CD4-positive, alpha-beta T cell treated with Interferon gamma for 1 hour (primary cell): ENCODE data around the gene SH3GL3.

Experiments used
- DNase-seq: peaks from one replicate; pipeline ENCODE4 v3.0.0-alpha.2; 2020

The SH3GL3 gene

GRCh38 chr15:83626171-83626802 is 179.1 kb downstream of the SH3GL3 start:
- no peak for DNase-seq

DNA sequence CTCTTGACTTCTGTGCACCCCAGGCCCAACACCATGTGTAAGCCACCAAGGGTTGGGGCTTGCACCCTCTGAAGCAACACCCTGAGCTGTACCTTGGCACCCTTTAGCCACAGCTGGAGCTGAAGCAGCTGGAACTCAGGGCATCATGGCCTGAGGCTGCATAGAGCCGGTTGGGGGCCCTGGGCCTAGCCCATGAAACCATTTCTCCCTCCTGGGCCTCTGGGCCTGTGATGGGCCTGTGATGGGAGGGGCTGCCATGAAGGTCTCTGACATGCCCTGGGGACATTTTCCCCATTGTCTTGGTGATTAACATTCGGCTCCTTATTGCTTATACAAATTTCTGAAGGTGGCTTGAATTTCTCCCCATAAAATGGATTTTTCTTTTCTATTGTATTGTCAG is 184.4 kb downstream of the SH3GL3 start:
- DNase-seq = no peak

DNA sequence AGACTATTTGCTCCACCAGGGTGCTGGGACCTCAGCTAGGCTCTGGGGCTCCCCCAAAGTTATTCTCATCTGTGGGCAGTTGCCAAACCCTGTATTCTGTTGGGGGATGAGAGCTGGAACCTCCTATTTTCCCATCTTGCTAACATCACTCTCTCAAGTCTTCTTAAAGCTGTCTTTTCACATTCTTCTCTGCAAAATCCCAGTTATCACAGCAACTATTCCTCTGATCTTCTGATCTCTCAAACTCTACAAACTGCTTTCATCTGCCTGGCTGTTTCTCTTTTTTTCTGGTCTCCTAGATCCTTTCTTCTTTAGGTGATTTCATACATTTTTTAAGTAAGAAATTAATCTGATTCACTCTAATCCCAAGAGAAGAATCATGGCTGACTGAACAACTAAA is 196.1 kb downstream of the SH3GL3 start:
- no peak for DNase-seq

- DNase-seq = no peak
Measured at GRCh38 chr15:83644439-83644838, 197.3 kb downstream of the SH3GL3 start.

DNA sequence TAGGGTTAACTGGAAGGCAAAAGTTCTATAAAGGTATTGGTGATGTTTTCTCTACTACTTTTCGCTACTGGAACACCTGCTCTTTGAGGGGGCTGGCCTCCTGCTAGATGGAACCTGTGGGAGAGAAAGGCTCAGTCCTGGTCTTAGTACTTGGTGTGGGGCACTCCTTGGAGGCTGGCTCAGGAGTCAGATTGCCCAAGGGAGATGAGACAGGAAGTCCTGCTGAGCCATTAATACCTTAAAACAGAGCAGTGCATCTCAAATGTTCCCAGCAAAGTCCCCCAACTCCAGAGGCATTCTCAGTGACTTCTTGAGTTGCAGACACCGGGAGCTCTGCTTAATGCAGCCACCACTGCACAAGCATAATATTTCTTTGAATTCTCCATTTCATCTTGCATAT is 203.7 kb downstream of the SH3GL3 start:
- no peak for DNase-seq

GRCh38 chr15:83651541-83651940 is 204.4 kb downstream of the SH3GL3 start:
- no peak for DNase-seq

DNA sequence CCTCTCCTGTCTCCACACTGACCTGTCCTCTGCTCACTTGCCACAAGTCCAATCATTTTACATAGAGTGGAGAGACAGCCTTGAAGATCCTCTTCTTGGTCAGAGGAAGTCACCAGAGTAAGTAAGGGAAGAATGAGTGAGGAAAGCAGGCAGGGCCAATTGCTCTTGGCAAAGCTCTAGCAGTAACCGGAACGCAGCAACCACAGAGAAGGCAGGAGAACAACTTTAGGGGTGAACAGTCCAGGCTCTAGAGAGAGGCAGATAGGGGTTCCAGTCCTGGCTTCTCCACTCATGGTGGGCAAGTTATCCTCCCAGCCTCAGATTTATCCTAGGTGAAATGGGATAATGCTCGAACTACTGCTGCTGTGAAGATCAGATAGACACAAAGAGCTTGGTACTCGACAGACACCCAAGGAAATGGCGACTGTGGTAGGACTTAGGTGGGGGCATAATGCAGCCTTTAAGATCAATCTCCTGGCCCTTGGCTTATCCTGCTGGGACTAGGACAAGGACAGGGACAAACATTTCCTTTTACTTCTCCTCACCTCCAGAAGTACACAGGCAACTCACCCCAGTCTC is 205.6 kb downstream of the SH3GL3 start:
- DNase-seq = no peak

DNA sequence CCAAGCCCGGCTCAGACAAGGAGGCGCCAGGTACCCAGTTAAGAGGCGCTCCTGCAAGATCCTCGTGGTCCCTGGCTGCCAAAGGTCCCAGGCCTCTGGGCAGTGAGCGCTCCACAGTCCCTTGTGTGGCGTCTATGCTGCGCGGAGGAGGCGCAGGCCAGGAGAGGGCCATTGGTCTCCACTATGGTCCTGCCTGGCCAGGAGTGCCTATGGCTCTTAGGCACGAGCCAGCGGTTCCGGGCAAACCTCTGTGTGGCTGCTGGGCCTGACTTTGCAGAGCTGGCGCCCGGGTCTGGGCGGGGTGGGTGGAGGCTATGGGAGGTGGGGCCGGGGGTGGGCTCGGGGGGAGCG is 206.1 kb downstream of the SH3GL3 start:
- DNase-seq = no peak

- no peak for DNase-seq
Measured at GRCh38 chr15:83653639-83654378, 206.7 kb downstream of the SH3GL3 start, which contains the start of gene ADAMTSL3. Gene ADAMTSL3 (plus strand): TSS chr15:83654123. CDS start chr15:83655762, 1,639 bp downstream.

GRCh38 chr15:83654379-83655236 is 207.5 kb downstream of the SH3GL3 start:
- DNase-seq = no peak

GRCh38 chr15:83655237-83655616 is 208.1 kb downstream of the SH3GL3 start:
- DNase-seq = no peak

- DNase-seq = no peak
Measured at GRCh38 chr15:83656192-83656591, 209.1 kb downstream of the SH3GL3 start.

GRCh38 chr15:83656943-83657528 is 209.9 kb downstream of the SH3GL3 start:
- DNase-seq = no peak

GRCh38 chr15:83657549-83657948 is 210.4 kb downstream of the SH3GL3 start:
- DNase-seq = no peak

DNA sequence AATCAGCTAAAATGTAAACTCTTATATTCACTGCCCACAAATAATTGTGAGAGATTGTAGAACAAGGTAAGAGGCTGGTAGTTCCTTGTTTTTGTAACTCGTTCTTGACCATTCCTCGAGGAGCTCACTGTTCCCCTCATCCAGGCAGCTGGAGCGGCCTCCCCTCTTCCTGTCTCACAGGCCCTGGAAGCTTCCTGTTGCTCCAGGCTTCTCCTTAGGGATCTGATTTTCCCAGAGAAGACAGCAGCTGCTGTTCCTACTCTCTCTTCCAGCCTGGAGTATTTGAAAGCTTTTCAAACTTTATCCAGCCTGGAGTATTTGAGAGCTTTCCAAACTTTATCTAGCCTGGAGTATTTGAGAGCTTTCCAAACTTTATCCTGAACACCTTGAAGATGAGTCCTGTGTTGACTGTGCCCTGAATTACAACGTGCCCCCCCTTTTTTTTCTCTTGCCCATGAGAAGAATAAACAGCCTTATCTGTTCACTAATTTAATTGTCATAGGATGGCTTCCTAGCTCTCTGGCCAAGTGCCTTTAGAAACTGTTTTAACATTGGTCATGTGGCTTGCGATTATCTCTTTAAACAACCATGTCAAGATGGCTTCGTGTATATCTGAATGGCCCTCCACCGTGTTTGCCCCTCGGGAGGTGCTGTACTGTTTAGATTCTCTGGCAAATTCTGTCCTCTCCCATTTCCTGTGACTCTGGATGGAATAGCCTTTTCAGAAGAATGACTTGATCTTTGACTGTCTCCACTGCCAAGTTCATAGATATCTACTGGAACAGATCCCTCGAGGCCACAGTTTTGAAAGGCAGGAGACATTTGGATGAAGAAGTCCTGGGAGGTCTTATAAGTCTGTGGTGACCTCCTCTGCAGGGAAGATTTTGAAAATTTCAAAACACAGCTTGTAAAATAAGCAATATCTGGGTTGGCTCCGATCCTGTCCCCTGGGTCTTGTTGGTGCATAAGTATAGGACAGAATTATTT is 211.6 kb downstream of the SH3GL3 start:
- DNase-seq = no peak

DNA sequence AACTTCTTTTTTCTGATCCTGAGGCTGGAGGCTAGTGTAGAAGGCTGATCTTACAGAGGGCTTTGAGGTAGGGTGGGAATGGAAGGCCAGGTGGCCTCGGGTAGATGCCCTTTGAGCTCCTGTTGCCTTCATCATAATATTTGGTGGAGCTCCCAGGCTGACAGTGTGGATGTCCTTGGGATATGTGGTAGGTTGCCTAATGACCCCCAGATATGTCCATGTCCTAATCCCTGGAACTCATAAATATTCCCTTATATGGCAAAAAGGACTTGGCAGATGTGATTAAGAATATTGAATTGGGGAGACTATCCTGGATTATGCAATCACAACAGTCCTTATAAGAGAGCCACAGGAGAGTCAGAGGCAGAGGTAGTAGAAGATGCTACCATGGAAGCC is 212.3 kb downstream of the SH3GL3 start:
- DNase-seq = no peak

GRCh38 chr15:83665480-83665879 is 218.3 kb downstream of the SH3GL3 start:
- DNase-seq = no peak
